IPS DF 6.9 (cell line): ENCODE data around the gene VWF.

Experiments
- DNase-seq: peaks from one replicate; pipeline ENCODE4 v3.0.0-alpha.2; 2013; ENCODE audit warnings: low read depth, low spot score
- H3K27ac ChIP-seq: one replicate; pipeline ENCODE4 v1.5.1; 2013; ENCODE audit warnings: low read length, control low read depth
- H3K27me3 ChIP-seq: 2 replicates; pipeline ENCODE4 v1.6.1; 2013; ENCODE audit warnings: mild to moderate bottlenecking, low read length; ENCODE audit not compliant: control insufficient read depth, insufficient read depth
- H3K36me3 ChIP-seq: 2 replicates; pipeline ENCODE4 v1.6.1; 2013; ENCODE audit warnings: low read length; ENCODE audit not compliant: control insufficient read depth, insufficient read depth
- H3K4me1 ChIP-seq: 2 replicates; pipeline ENCODE4 v1.6.1; 2013; ENCODE audit warnings: low read length; ENCODE audit not compliant: control insufficient read depth, insufficient read depth
- H3K4me3 ChIP-seq: 2 replicates; pipeline ENCODE4 v1.5.1; 2013; ENCODE audit warnings: mild to moderate bottlenecking, low read length
- H3K9me3 ChIP-seq: 2 replicates; pipeline ENCODE4 v1.6.1; 2013; ENCODE audit warnings: low read length, inconsistent platforms; ENCODE audit not compliant: control insufficient read depth, insufficient read depth
- WGBS: extraction: QIAGEN DNeasy Blood & Tissue Kit; methylation state at CpG from one replicate; pipeline ENCODE4 v1.1.7; 2013; ENCODE audit warnings: mixed read lengths, missing lambda C conversion rate; ENCODE audit not compliant: insufficient read length, insufficient coverage; 5-methylcytosine and 5-hydroxymethylcytosine counted together

The VWF gene

GRCh38 chr12:5914387-5915149 is 209.9 kb downstream of the VWF start:
- WGBS = no CpG with 5 or more reads among the region's 11 CpGs
- H3K27ac ChIP-seq = no peak overlapping the region
- H3K36me3 ChIP-seq = no peaks in the 10 kb centered on the region
- no peak overlapping the region for H3K4me3 ChIP-seq
- H3K4me1 ChIP-seq = no peaks in the 10 kb centered on the region
- no peak for DNase-seq
- H3K9me3 ChIP-seq = no peaks in the 10 kb centered on the region
- no peaks in the 10 kb centered on the region for H3K27me3 ChIP-seq

- Histone ChIP-seq H3K27ac (no peak overlapping the region), H3K4me1 (no peaks in the 10 kb centered on the region), H3K9me3 (no peaks in the 10 kb centered on the region), H3K27me3 (no peaks in the 10 kb centered on the region), H3K4me3 (no peak overlapping the region), H3K36me3 (no peaks in the 10 kb centered on the region)
- no peak for DNase-seq
- WGBS = no CpG with 5 or more reads among the region's 9 CpGs
These were observed 211.1 kb downstream of the VWF start for GRCh38 chr12:5913387-5913786.

GRCh38 chr12:5912437-5913334 is 211.8 kb downstream of the VWF start:
- peak; percentile 64 for DNase-seq
- H3K27ac ChIP-seq = no peak overlapping the region

GRCh38 chr12:5912011-5912410 is 212.5 kb downstream of the VWF start:
- no peak for DNase-seq
- Histone ChIP-seq H3K27me3 (no peaks in the 10 kb centered on the region), H3K27ac (no peak overlapping the region), H3K9me3 (no peaks in the 10 kb centered on the region), H3K4me1 (no peaks in the 10 kb centered on the region), H3K36me3 (no peaks in the 10 kb centered on the region), H3K4me3 (no peak overlapping the region)
- no CpG with 5 or more reads among the region's 3 CpGs for WGBS

More at GRCh38 chr12:5912437-5913334, 211.8 kb downstream of the VWF start:
- H3K4me1 ChIP-seq = no peaks in the 10 kb centered on the region
- no peak overlapping the region for H3K4me3 ChIP-seq
- no CpG with 5 or more reads among the region's 19 CpGs for WGBS
- no peaks in the 10 kb centered on the region for H3K36me3 ChIP-seq
- no peaks in the 10 kb centered on the region for H3K9me3 ChIP-seq
- H3K27me3 ChIP-seq = no peaks in the 10 kb centered on the region

GRCh38 chr12:5910790-5911548 is 213.5 kb downstream of the VWF start:
- no CpG with 5 or more reads among the region's 7 CpGs for WGBS
- Histone ChIP-seq H3K27me3 (no peaks in the 10 kb centered on the region), H3K27ac (no peak overlapping the region), H3K9me3 (no peaks in the 10 kb centered on the region), H3K36me3 (no peaks in the 10 kb centered on the region), H3K4me3 (no peak overlapping the region), H3K4me1 (no peaks in the 10 kb centered on the region)
- no peak for DNase-seq

- DNase-seq = no peak
- H3K9me3 ChIP-seq = no peaks in the 10 kb centered on the region
- WGBS = no CpG with 5 or more reads among the region's 5 CpGs
- peaks cover 1% of the 10 kb centered on the region; the same call in 1 of the 2 replicates for H3K4me1 ChIP-seq
- H3K4me3 ChIP-seq = no peak overlapping the region
- H3K27me3 ChIP-seq = no peaks in the 10 kb centered on the region
- no peak overlapping the region for H3K27ac ChIP-seq
- no peaks in the 10 kb centered on the region for H3K36me3 ChIP-seq
These were observed 214.9 kb downstream of the VWF start for GRCh38 chr12:5909560-5909959.

- H3K9me3 ChIP-seq = no peaks in the 10 kb centered on the region
- H3K4me3 ChIP-seq = no peak overlapping the region
- peaks cover 1% of the 10 kb centered on the region; the same call in 1 of the 2 replicates for H3K4me1 ChIP-seq
- no peak overlapping the region for H3K27ac ChIP-seq
- DNase-seq = no peak
- WGBS = no CpG with 5 or more reads among the region's 7 CpGs
- no peaks in the 10 kb centered on the region for H3K27me3 ChIP-seq
- H3K36me3 ChIP-seq = no peaks in the 10 kb centered on the region
These were observed 216.2 kb downstream of the VWF start for GRCh38 chr12:5908251-5908650.

GRCh38 chr12:5907807-5908206 is 216.7 kb downstream of the VWF start:
- DNase-seq = no peak
- no peaks in the 10 kb centered on the region for H3K27me3 ChIP-seq
- no peaks in the 10 kb centered on the region for H3K9me3 ChIP-seq
- H3K27ac ChIP-seq = no peak overlapping the region
- H3K4me3 ChIP-seq = no peak overlapping the region
- no CpG with 5 or more reads among the region's 10 CpGs for WGBS
- H3K4me1 ChIP-seq = peaks cover 1% of the 10 kb centered on the region; the same call in 1 of the 2 replicates
- H3K36me3 ChIP-seq = no peaks in the 10 kb centered on the region

GRCh38 chr12:5905757-5906156 is 218.7 kb downstream of the VWF start:
- H3K4me3 ChIP-seq = no peak overlapping the region
- no peaks in the 10 kb centered on the region for H3K27me3 ChIP-seq
- H3K36me3 ChIP-seq = no peaks in the 10 kb centered on the region
- peaks cover 1% of the 10 kb centered on the region; the same call in 1 of the 2 replicates for H3K4me1 ChIP-seq
- H3K27ac ChIP-seq = no peak overlapping the region
- WGBS = no CpG with 5 or more reads among the region's 4 CpGs
- H3K9me3 ChIP-seq = no peaks in the 10 kb centered on the region
- no peak for DNase-seq

- Histone ChIP-seq H3K27me3 (no peaks in the 10 kb centered on the region), H3K9me3 (no peaks in the 10 kb centered on the region), H3K4me3 (no peak overlapping the region), H3K27ac (no peak overlapping the region), H3K36me3 (no peaks in the 10 kb centered on the region), H3K4me1 (peaks cover 1% of the 10 kb centered on the region; the same call in 1 of the 2 replicates)
- DNase-seq = no peak
- no CpG with 5 or more reads among the region's 6 CpGs for WGBS
These were observed 219.5 kb downstream of the VWF start for GRCh38 chr12:5904969-5905368.
